RWPE1 (cell line): ENCODE measurements around the gene PDE4B.
"Not testable (repeated sequence)": the region's sequence is repeated elsewhere in the genome, so short reads cannot be mapped to it uniquely, and the experiment has no call there.

Source experiments
- CTCF ChIA-PET: fragments of 350-600 bp; sonication (Branson Sonifier 250); formaldehyde crosslinking; extraction: SDS; loops from one replicate; lab custom pipeline; 2021; lab: Yijun Ruan, JAX
- POLR2A ChIA-PET: fragments of 400-600 bp; formaldehyde crosslinking; extraction: SDS; loops from one replicate; lab custom pipeline; 2020; ENCODE audit warnings: antibody characterized with exemption; ENCODE audit not compliant: low non-redundant PET; lab: Yijun Ruan, JAX
- DNase-seq: peaks from one replicate; pipeline ENCODE4 v3.0.0; 2012; ENCODE audit warnings: low spot score
- H3K27ac ChIP-seq: fragments of 450-650 bp; 2 replicates; pipeline ENCODE4 v1.5.1; 2017
- CTCF ChIP-seq: fragments of 450-650 bp; conservative IDR thresholded peaks from 2 replicates; pipeline ENCODE4 v1.5.1; 2017; ENCODE audit warnings: low read depth, mild to moderate bottlenecking

The PDE4B gene

DNA sequence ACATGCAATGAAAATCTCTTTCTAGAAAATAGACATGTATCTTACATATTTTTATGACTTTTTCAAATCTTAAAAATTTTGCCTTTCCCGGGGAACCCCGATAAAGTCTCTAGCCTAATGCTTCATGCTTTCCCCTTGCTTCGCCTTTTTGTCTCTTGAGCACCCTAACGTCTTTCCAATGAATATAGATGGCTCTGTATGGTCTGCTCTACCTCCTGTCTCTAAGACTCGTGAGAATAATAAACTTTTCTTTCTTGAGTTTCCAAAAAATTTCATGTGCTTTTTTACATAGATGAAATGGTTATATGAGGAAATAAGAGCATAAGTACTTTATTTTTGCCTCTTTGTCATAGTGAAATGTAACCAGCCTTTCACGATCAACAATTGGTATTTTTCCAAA lies 202.6 kb downstream of the PDE4B start:
- CTCF ChIA-PET: no interaction called here
- no peak for DNase-seq
- no peak for TF ChIP-seq CTCF
- POLR2A ChIA-PET: no interaction called here
- no peak overlapping the region for H3K27ac ChIP-seq

GRCh38 chr1:65995928-65996327 lies 203.2 kb downstream of the PDE4B start:
- CTCF ChIA-PET: no interaction called here

GRCh38 chr1:65997693-65998092 lies 205.0 kb downstream of the PDE4B start:
- TF ChIP-seq CTCF: no peak
- DNase-seq: no peak
- POLR2A ChIA-PET: no interaction called here
- H3K27ac ChIP-seq: no peak overlapping the region
- CTCF ChIA-PET: no interaction called here

More at GRCh38 chr1:65995928-65996327, 203.2 kb downstream of the PDE4B start:
- no peak for TF ChIP-seq CTCF
- no peak for DNase-seq
- no peak overlapping the region for H3K27ac ChIP-seq
- POLR2A ChIA-PET: no interaction called here

DNA sequence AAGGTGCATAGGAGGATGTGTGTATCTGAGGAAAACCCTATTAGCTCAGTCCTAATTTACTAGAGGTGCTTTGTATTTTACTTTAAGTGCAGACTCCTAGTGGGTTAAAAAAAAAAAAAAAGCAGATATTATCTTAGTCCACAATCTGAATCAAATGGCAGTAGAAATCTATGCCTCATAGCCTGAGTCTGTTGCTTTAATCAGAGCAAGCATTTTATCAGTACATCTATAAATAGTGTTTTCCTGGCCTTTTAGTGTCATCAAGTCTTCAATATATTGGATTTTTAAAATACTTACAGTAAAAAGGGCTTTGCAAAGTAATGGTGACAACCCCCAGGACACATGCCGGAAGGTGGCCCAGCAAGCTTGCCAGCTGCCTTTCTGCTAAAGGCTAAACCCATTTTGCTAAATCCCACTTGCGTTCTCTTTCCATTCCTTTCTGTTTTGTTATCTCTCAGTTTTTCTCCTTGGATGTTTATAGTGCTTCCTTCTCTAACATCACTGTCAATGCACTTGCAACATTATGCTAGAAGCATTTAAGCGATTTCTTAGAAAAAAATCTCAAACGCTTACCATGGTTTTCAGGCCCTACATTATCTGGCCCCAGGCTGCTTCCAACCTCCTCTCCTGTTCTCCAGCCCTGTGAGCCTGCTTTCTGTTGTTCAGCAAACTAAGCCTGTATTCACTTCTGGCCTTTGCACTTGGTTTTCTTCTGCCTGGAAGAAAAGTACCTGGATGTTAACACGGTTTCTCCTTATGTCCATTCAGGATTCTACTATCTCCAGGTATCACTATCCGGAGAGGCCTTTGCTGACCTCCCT lies 206.3 kb downstream of the PDE4B start:
- H3K27ac ChIP-seq: no peak overlapping the region
- CTCF ChIA-PET: interaction anchor here (0.7 kb wide), 2 partner anchors 11 to 954 kb away, joined by 3 read pairs; no protein-coding TSS in a partner anchor
- TF ChIP-seq CTCF: no peak
- no peak for DNase-seq
- POLR2A ChIA-PET: no interaction called here

GRCh38 chr1:66000033-66000637 lies 207.4 kb downstream of the PDE4B start:
- no peak overlapping the region for H3K27ac ChIP-seq
- CTCF ChIA-PET: no interaction called here
- DNase-seq: no peak
- POLR2A ChIA-PET: no interaction called here
- TF ChIP-seq CTCF: no peak

DNA sequence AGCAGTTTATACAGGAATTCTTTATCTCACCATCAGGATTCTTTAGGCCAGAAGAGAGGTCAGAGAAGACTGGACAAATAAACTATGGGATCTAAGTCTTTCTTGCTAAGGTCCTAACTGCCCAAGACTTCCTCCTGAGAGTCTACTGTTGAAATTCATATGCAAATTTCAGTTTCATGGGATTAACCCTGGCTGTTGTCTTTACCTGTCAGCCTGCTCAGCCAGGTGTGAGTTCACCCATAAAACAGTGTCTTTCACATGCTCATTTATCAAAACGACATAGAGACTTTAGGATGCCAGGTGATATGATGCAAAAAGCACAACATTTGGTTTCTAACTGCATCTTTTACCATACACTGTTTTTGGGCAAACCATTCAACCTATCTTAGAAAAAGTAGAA lies 211.0 kb downstream of the PDE4B start:
- no peak overlapping the region for H3K27ac ChIP-seq
- ChIA-PET CTCF (no interaction called here), POLR2A (no interaction called here)
- no peak for DNase-seq
- TF ChIP-seq CTCF: no peak

GRCh38 chr1:66006534-66006933 lies 213.8 kb downstream of the PDE4B start:
- CTCF ChIA-PET: interaction anchor here (1.2 kb wide), 1 partner anchor 10 kb away, joined by 3 read pairs; no protein-coding TSS in a partner anchor
- POLR2A ChIA-PET, H3K27ac ChIP-seq, DNase-seq: not testable (repeated sequence)
